ENCODE results near the gene MEG3.

- TF ChIP-seq GATA2 (IDR thresholded peaks at IDR 0.05; ENCODE audit: low read depth, low read length), result no peak
- no peak for TF ChIP-seq GATA3 (IDR thresholded peaks at IDR 0.05; ENCODE audit: low read depth, low read length)
Observed at GRCh38 chr14:100903134-100903468, 77.2 kb downstream of the MEG3 start.
